ENCODE results near the gene DIAPH3. TPM values are rescaled to one million over a fixed set of nuclear protein-coding genes. Genes with fewer than 3 reads are reported as not detected.

DIAPH3 gene
- total and polyA plus RNA-seq, 7 donors, result 0.16 to 3.8 (median 1.1) TPM; not detected in 1

DNA sequence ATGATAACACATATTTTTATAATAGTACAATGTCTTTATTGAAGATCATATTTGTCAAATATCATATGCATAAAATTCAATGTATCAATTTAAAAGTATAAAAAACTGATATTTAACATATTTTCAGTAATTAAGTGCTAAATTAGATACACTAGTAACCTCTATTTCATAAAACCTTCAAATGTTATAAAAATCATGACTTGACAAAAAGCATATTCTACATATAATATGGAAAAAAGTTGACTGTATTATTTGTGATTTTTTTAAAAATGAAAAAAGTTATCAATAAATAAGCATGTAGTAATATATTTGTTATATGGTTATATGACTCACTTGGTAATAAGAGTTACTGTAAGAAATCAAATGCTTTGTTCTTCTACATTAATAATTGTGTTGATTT lies 356.9 kb downstream of the DIAPH3 start:
- Histone ChIP-seq H3K9me3 (no peaks in the 10 kb centered on the region), H3K27me3 (no peaks in the 10 kb centered on the region), H3K4me3 (no peak overlapping the region), H3K27ac (no peak overlapping the region), H3K4me1 (no peaks in the 10 kb centered on the region), H3K36me3 (no peaks in the 10 kb centered on the region)
- intact Hi-C loops (cut with DNase I), result no loop called here
- DNase-seq, result no peak
- no peak for TF ChIP-seq POLR2A (IDR thresholded peaks at IDR 0.05)
- TF ChIP-seq, protein P1, sequence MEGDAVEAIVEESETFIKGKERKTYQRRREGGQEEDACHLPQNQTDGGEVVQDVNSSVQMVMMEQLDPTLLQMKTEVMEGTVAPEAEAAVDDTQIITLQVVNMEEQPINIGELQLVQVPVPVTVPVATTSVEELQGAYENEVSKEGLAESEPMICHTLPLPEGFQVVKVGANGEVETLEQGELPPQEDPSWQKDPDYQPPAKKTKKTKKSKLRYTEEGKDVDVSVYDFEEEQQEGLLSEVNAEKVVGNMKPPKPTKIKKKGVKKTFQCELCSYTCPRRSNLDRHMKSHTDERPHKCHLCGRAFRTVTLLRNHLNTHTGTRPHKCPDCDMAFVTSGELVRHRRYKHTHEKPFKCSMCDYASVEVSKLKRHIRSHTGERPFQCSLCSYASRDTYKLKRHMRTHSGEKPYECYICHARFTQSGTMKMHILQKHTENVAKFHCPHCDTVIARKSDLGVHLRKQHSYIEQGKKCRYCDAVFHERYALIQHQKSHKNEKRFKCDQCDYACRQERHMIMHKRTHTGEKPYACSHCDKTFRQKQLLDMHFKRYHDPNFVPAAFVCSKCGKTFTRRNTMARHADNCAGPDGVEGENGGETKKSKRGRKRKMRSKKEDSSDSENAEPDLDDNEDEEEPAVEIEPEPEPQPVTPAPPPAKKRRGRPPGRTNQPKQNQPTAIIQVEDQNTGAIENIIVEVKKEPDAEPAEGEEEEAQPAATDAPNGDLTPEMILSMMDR (IDR thresholded peaks at IDR 0.05), result no peak

DNA sequence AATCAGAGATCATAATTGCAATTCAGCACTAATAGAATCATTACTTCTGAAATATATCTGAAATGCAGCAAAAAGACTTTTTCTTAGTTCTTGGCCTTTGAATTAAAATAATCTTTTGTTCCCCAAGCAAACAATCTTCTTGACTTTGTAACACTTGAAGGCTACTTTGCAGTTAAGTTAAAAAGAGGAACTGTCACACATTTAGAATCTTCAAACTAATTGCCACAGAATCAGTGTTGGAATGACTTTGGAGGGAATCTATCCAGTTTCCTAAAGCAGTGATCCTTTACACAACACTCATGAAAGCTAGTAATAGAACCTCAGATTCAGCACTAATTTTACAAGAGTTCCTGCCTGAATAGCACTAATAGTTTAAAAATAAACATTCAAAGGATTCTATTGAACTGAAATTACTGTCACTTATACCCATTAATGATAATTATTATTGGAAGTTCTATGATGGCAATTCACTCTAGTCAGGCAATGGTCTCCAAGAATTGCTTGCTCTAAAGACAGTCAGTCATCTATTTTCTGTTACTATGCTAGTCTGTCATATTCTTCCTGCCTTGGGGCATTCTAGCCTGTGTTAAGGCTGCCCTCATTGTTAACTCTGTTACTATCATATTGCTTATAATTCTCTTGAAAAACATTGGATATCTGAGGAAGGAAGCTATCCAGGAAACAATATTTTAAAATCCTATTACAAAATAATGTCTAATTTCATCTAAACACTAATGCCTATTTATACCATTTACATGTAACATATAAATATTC lies 362.4 kb downstream of the DIAPH3 start:
- TF ChIP-seq POLR2AphosphoS5 (IDR thresholded peaks at IDR 0.05), result no peak
- TF ChIP-seq, protein P1 (IDR thresholded peaks at IDR 0.05), result no peak
- no peak for TF ChIP-seq EP300 (IDR thresholded peaks at IDR 0.05)
- TF ChIP-seq POLR2A (IDR thresholded peaks at IDR 0.05), result no peak
- no peaks in the 10 kb centered on the region for H3K36me3 ChIP-seq
- no peak overlapping the region for H3K27ac ChIP-seq
- no peak for DNase-seq
- H3K9me3 ChIP-seq, result no peaks in the 10 kb centered on the region
- no peak overlapping the region for H3K4me3 ChIP-seq
- H3K27me3 ChIP-seq, result no peaks in the 10 kb centered on the region
- no peaks in the 10 kb centered on the region for H3K4me1 ChIP-seq
- intact Hi-C loops (cut with DNase I), result no loop called here

DNA sequence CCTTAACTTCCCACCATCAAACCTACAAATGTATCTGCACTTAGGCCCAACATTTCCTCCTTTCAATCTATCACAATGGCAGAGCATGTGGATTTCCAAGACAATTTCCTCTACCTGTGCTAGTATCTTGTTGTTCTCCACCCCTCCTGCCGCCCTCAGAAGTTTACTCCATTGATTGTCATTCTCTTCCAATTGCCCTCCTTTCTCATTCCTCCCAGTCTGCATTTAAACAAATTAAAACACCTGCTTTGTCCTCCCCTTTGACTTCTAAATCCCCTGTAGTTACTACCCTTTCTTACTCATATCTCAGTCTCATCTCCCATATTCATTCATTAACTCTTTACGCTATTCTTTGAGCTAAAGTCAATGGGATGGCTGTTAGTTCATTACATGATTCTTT lies 370.6 kb downstream of the DIAPH3 start:
- intact Hi-C loops (cut with DNase I), result no loop called here
- WGBS, 2 donors, result 94 to 97% methylated on average over 2 of the region's 2 CpGs
- Histone ChIP-seq H3K27ac (no peak overlapping the region), H3K36me3 (no peaks in the 10 kb centered on the region), H3K4me3 (no peak overlapping the region), H3K9me3 (no peaks in the 10 kb centered on the region), H3K4me1 (no peaks in the 10 kb centered on the region), H3K27me3 (no peaks in the 10 kb centered on the region)
- DNase-seq, result no peak
- TF ChIP-seq EP300 (IDR thresholded peaks at IDR 0.05), result no peak
- no peak for TF ChIP-seq POLR2AphosphoS5 (IDR thresholded peaks at IDR 0.05)
- TF ChIP-seq, protein P1 (IDR thresholded peaks at IDR 0.05), result no peak
- TF ChIP-seq POLR2A (IDR thresholded peaks at IDR 0.05), result no peak

DNA sequence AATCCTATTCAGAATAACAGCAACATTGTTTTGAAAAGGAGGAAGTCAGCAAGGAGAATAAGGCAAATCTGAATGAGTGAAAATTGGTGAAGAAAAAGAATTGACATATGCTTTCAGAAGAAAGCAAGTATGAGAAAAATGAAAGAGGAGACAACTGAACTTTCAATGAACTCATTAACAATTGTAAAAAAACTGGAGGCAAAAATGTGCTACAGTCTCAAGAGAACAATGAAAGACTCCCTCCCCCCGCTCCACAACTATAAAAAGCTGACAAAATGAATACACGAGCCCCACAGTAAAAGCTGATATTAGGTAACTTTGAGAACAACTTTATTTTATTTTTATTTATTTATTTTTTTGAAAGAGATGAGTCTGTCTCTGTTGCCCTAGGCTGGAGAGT lies 373.1 kb downstream of the DIAPH3 start:
- no peak for TF ChIP-seq POLR2AphosphoS5 (IDR thresholded peaks at IDR 0.05)
- no peak for TF ChIP-seq EP300 (IDR thresholded peaks at IDR 0.05)
- TF ChIP-seq POLR2A (IDR thresholded peaks at IDR 0.05), result no peak
- TF ChIP-seq, protein P1 (IDR thresholded peaks at IDR 0.05), result no peak
- Histone ChIP-seq H3K27me3 (no peaks in the 10 kb centered on the region), H3K36me3 (no peaks in the 10 kb centered on the region), H3K4me3 (no peak overlapping the region), H3K27ac (no peak overlapping the region), H3K4me1 (no peaks in the 10 kb centered on the region), H3K9me3 (no peaks in the 10 kb centered on the region)
- 62 to 63% methylated on average over 2 of the region's 2 CpGs for WGBS, 2 donors
- no peak for DNase-seq
- intact Hi-C loops (cut with DNase I), result no loop called here

DNA sequence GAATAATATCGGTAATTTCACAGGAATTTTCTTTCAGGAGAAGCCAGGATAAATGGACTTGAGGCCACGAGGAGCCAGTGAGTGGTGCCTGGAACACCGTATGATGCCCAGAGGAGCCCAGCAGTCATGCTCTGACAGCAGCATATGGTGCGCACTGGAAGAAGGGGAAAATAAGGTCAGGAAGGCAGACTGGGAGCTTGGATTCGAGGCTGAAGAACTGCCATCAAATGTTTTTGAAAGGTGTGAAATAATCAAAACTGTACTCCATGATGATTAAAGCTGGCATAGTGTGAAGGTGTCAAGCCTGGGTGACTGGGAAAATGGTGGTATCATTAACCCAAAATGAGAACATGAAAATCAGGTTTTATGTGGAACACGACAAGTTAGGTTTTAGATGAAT lies 374.2 kb downstream of the DIAPH3 start:
- intact Hi-C loops (cut with DNase I), result no loop called here
- Histone ChIP-seq H3K36me3 (no peaks in the 10 kb centered on the region), H3K27me3 (no peaks in the 10 kb centered on the region), H3K27ac (no peak overlapping the region), H3K4me1 (no peaks in the 10 kb centered on the region), H3K9me3 (no peaks in the 10 kb centered on the region), H3K4me3 (no peak overlapping the region)
- no peak for DNase-seq
- 97 to 98% methylated on average over 6 of the region's 6 CpGs for WGBS, 2 donors
- TF ChIP-seq POLR2AphosphoS5 (IDR thresholded peaks at IDR 0.05), result no peak

Measured in sigmoid colon (tissue), 7 donors.